NT2/D1 (cell line): ENCODE results near the gene RNF223.

ENCODE experiments used
- YY1 ChIP-seq: IDR thresholded peaks from 2 replicates; pipeline ENCODE4 v1.6.1; 2011; ENCODE audit not compliant: insufficient read length, insufficient read depth
- ZNF274 ChIP-seq: IDR thresholded peaks from 2 replicates; pipeline ENCODE4 v1.6.1; 2011; ENCODE audit warnings: mild to moderate bottlenecking, low read depth, low read length

- TF ChIP-seq YY1, result no peak
- no peak for TF ChIP-seq ZNF274
Measured at GRCh38 chr1:1062348-1063163, 11.6 kb downstream of the RNF223 start.
